Ecto neural progenitor cell (in vitro differentiated cells): ENCODE data around the gene KAT7.
"Not testable (repeated sequence)": the region's sequence is repeated elsewhere in the genome, so short reads cannot be mapped to it uniquely, and the experiment has no call there.

ENCODE experiments used
- DNase-seq: peaks from one replicate; pipeline ENCODE4 v3.0.0-alpha.2; 2018; ENCODE audit warnings: low spot score

Gene KAT7

DNA sequence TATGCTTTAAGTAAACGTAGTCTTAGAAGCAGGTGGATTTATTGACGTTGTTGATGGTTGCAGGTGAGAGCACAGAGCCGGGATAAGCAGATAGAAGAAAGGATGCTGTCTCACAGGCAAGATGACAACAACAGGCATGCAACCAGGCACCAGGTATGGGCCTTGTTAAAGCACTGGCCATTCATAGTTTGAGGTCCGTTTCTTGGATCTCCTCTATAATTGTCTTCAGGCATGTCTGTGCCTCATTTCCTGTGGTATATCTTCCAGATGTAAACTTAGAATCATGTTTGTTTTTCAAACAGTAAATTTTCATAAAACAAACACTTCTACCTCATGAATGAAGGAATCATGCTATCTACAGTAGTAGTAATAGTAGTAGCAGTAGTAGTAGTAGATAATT is 20.6 kb downstream of the KAT7 start:
- DNase-seq = no peak

DNA sequence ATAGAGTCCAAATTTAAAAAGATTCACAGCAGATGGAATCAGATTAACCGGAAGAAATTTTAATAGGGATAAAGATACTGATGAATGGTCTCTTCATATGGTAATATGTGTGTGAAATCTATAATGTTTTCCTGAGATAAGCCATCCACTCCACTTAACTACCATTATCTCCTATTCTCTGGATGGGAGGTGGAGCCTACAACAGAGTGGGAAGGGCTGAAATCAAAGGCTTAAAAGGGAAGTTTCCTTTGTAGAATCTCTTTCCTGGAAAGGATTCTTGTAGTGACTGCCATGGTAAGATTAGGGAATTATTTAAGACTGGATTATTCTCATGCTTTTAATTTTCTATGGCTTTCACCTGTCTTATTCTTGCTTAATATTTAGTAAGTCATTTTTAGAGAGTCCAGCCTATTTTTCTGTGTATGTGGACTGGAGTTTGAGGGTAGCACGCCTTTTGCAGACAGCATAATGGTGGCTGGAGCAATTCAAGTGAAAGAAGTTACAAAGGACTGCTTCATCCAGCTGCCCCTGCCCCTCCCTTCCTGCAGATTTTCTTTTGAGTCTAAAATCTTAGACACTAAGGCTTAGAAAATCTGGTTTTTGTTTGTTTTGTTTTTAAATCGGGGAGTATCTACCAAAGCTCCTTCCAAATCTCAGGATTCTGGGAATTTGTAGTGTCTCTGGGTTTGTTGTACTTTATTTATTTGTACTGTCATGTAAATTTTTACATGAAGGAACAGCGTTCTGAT is 26.5 kb downstream of the KAT7 start:
- DNase-seq = peak; percentile 54

DNA sequence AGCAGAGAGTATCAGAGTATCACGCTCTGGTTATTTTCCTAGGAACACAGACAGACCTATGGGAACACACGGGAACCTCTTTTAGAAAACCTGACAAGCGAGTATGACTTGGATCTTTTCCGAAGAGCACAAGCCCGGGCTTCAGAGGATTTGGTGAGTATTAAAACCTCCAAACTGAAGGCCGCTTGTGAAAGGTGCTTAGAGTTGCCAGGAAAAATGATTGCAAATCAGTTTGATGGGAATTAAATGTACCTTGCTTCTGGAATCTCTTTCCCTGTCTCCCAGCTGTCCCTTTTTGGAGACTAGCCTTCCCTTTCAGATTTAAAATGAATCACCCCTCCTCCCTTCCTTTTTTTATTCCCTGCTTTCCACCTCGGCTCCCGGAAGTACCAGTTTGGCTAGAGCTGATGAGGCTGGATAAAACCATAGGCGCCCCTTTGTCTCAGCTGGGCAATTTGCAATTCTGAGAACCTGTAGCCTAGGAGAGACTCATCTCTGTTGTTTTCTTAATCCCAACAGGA is 27.3 kb downstream of the KAT7 start:
- DNase-seq = peak; percentile 61

DNA sequence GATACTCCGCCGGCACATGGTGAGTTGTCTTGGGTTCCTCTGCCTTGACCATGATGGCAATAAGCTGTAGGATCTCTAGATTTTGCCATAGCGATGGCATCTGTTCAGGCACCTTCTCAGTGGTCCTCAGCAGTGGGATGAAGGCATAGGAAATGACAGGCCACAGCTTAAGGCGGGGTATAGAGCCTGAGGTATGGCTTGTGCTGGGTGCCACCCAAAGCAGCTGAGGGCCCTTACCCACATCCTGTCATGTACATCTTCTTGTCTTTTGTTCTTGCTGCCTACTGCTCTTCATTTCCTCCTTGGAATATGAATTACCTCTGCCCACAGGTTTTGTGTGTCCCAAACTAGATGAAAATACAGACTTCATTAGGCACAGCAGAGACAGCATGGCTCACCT is 29.5 kb downstream of the KAT7 start:
- no peak for DNase-seq

DNA sequence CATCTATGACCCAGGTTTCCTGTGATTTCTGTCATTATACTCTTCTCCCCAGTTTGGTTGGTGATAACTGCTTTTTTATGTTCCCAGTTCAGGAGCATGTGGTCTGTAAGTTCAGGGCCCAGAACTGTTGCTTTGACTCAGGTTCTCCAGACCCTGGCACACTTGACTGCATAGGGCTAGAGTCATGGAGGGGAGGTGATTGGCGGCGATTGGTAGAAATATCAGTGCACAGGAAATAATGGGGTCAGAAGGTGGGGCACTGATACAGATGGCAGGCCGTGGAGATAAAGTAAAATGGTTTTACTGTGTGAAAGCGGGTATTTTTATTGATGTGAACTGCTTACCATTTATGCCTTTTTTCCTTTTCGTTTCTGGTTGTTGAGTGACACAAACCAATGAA is 30.7 kb downstream of the KAT7 start:
- DNase-seq = no peak

DNA sequence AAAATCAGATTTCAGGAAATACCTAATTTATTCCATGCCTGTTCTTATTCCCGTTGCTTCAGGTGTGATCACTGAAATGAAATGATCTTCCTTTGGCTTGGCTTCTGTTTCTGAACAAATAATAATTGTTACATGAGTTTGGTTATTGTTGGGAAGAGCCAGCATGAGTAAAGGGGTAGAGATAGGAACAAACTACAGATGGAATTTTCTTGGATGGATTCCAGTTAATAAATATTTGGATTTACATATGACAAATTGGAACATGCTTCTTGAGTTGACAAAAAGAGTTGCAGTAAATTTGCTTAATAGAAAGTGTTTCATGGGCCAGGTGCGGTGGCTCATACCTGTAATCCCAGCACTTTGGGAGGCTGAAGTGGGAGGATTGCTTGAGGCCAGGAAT is 31.2 kb downstream of the KAT7 start:
- DNase-seq = no peak

DNA sequence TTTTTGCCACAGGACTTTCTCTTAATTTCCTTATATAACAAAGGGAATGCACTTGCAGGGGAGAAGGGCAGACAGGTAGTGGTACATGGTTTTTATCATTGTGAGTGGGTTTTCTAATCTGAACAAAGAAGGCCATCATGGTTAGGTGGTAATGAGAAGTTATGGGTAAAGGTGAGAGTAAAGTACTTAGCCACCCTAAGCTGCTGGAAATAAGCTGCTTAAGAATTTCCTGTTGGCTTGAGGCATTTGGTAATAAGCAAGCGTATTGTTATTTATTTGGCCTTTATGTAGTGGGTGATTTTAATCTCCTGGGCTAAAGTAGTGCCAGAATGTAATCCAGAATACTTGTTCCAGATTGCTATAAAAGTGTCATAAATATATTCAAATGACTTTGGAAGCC is 32.3 kb downstream of the KAT7 start:
- no peak for DNase-seq

DNA sequence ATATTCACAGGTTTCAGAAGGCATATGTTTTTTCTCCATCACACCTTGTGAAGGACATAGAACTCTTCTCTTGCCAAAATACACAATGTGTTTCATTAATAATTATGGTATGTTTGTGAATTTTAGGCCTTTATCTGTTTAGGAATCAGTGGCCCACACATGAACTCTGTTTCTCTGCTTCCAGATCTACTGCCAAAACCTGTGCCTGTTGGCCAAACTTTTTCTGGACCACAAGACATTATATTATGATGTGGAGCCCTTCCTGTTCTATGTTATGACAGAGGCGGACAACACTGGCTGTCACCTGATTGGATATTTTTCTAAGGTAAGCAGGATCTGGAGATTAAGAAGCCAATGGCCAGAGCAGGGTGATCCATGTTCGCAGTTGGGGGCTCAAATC is 33.0 kb downstream of the KAT7 start:
- no peak for DNase-seq

DNA sequence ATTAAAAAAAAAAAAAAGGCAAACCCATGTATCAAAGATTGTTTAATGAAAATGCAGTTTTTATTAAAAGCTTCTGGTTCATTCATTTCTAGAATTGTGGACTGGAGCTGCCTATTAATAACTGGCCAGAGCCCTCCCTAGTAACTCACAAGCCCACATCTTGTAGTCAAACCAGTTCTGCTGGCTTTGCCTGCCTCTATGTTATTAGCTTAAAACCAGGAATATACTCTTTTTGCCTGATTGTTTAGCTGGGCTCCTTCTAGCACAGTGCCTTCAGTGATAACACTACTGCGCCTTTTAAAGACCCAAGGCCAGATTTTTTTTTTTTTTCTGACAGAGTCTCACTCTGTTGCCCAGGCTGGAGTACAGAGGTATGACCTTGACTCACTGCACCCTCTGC is 33.4 kb downstream of the KAT7 start:
- no peak for DNase-seq

DNA sequence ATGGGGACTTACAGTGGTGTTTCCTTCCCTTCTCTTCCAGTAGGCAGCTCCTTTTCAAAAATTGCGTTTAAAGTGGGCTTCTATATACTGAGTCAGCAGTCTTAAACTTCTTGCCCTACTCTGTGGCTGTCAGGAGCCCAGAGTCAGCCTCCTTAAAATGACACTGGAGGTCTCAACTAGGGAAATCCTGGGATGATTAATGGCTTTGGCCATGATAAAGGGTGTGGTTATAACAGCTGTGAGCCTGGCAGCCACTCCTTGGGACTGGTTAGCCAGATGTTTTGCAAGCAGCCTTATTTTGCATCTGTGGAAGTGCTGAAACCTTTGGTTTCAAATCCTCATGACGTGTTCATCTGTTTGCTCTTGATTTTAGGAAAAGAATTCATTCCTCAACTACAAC is 34.3 kb downstream of the KAT7 start:
- DNase-seq = no peak

DNA sequence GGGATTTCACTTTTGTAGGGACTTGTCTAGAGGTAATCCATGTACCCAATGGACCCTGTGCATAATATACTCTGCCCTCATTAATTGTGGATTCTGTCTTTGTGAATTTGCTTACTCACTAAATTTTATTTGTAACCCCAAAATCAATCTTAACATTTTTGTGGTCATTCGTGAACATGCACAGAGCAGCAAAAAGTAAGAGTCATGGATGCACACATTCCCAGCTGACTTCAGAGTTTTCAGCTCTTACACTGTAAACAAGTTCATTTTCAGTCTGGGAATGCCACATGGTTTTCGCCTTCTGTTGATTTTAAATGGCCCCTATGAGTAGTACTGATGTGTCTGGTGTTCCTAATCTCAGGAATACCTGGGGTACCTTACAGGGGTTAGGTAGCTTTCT is 35.1 kb downstream of the KAT7 start:
- no peak for DNase-seq

DNA sequence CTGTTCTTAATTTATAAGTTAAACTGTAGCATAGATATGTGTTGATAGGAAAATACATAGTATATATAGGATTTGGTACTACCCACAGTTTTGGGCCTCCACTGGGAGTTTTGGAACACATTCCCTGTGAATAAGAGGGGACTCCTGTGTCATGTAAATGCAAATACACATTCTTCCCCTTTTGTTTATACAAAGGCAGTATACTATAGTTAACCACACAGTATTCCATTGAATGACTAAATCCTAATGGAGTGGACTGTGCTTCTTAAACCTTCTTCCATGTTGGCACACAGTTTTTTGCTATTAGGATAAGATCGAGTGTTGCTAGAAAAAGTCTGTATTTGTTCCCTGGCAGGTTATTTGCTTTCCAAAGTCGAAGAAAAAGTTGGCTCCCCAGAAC is 37.2 kb downstream of the KAT7 start:
- DNase-seq = no peak

DNA sequence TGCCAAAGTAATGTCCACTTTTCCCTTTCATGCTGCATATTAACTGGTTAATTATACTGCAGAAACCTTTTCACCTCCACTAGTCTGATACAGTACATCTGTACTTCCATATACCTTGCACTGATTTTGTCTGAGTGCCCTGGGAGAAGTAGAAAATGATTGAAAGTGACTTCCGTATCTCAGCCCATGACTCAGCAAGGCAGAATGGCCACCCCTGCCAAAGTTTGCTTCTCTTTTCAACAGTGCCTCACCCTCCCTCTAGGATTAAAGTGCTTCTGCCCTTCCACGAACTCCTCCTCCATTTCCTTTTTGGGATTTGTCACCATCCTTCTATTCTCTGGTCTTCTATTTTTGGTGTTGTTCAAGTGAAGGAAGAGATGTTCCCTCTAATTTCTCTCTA is 39.8 kb downstream of the KAT7 start:
- DNase-seq = not testable (repeated sequence)

DNA sequence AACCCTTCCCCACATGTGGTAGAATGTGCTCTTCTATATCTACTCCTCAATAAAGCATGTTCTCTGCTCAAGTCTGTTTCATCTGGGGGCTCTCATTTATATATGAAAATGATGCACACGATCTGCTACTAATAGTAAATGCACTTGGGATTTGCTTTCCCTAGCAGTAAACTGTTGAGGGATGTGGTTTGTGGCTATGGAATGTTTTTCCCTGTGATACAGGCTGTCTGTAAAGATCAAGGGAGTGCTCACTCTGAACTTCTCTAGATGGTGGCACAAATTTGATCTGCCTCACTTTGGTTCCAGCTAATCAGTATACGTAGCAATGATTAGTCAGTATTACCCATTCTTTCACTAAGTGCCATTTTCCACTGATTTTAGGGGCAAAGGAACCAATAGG is 40.5 kb downstream of the KAT7 start:
- no peak for DNase-seq

DNA sequence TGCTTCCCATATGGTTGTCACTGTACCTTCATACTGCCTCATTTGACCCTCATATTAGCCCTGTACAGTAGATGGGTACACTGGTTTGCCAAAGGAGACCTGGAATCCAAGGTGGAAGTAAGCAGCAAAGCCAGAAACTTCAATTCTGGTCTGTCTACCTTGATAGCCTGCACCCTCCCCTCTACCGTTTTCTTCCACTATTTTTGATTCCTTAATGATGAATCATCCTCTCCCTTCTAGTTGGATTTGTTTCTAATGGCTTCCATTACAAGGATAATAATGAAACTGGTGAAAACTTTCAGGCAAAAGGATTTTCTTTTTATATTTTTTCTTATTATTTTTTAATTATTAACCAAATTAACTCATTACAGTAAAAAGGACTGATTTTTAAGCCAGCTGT is 42.1 kb downstream of the KAT7 start:
- no peak for DNase-seq

DNA sequence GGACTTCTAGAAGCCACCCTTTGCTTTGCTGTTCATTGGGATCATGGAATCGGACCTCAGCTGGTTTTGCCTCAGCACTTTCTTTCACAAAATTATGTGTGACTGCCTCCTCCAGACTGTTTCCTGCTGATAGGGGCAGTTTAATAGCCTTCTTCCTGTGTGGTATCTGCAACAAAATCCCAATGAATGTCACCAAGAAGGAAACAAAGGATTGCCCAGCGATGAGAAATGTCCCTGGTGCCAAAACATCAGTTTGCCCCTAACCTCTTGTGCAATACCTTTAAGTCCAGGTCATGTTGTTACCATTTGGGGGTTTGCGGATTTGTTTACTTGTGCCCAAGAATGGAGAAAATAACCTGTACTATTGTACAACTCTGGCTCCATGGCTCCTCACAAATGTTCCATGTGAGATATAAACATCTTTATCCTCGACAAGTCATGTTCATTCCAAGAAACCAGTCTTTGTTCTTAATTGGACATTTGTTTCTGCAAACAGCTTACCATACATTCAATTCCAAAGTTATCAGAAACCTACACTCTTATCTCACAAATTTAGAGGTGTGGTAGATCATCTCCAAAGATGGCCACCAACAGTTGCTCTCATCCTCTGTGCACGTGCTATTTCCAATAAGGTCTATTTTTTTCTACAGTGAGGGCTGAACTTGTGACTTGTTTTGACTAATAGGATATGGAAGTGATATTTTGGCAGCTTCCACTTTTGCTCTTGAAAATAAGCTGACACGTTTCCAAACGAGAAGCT is 44.5 kb downstream of the KAT7 start:
- DNase-seq = no peak

DNA sequence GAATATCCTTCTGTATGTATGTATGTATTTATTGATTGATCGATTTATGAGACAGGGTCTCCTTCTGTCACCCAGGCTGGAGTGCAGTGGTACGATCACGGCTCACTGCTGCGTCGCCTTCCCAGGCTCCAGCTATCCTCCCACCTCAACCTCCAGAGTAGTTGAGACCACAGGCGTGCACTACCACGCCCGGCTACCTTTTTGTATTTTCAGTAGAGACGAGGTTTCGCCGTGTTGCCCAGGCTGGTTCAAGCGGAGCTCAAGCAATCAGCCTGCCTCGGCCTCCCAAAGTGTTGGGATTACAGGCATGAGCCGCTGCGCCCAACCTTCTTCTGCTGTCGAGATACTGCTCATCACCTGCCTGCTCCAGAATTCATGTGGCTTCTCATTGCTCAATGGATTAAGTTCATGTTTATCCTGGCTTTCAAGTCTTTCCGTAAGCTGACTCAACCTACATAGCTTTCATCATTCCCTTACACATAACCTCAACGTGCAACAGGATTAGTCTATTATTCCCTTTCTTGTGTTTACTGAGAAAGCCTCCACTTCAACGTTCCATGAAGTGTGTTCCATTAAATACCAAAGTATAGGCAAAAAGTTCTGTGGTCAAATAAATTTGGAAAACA is 45.8 kb downstream of the KAT7 start:
- no peak for DNase-seq

DNA sequence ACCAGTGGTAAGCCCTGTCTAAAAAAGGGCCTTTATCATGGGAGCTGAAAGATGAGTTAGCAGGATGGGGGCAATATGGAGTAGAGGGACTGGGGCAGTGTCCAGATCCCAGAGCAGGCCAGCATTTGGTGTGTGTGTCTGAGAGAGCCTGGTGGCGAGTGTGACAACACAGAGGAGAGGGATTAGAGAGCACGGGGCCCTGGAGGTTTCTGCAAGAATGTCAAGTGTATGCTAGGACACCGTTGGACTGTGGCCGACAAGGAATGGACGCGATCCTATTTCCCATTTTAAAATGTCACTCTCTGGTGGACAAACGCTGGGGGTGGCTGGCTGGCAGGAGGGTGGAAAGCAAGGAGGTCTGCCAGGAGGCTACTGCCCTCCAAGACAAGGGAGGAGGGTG is 47.0 kb downstream of the KAT7 start:
- no peak for DNase-seq

DNA sequence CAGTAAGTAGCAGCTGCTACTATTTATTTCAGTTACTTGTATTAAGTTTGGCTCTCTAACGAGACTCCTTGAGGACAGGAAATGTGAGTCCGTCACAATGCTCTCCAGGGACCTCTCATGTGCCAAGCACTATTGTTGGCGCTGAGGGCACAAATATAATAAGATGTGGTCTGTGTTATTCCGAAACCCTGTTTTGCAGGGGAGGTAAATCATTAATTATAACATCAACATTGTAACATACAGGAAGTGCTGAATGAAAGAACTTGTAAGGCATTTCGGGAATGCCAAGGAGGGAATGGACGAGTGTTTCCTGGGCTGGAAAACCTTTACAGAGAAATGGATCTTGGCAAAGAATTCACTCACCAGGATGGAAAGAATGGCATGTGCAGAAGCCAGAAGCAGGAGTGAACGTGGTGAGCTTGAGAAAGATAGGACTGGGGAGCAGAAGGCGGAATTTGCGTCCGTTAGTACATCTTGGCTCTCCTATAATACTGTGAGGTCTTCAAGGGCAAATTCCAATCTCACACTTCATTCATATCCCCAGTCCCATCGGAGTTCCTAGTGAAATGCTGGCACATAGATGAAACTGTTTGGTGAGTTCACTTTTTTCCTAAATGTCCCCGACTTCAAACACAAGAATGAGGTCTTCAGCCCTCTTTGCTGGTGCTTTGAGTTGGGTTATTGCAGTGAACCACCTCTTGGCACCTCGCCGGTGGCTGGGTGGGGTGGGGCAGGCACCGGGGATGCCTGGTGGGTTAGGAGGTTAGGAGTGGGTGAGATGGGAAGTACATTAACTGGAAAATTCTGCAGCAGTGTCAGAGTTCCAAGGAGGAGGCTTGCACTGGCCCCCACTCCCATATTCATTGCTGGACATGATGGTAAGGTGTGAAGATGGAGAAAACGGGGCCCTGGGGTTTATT is 47.9 kb downstream of the KAT7 start:
- no peak for DNase-seq

DNA sequence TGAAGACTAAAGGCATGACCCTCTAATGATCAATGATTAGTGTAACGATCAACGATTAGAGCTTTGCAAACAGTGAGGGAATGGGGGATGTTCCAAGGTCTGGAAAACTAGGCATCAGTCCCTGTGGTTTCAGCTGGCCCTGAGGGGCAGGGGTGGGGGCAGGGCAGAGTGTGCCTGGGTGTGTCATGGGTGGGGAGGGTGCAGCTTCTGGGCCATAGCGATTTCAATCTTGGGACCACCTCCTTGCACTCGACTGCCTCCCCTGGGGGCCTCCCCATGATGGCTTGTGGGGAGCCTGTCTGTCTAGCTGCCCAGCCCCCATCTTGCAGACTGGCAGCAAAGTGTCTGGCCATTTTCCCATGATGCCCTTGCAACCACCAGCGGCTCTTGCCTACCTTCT is 51.0 kb downstream of the KAT7 start:
- no peak for DNase-seq

DNA sequence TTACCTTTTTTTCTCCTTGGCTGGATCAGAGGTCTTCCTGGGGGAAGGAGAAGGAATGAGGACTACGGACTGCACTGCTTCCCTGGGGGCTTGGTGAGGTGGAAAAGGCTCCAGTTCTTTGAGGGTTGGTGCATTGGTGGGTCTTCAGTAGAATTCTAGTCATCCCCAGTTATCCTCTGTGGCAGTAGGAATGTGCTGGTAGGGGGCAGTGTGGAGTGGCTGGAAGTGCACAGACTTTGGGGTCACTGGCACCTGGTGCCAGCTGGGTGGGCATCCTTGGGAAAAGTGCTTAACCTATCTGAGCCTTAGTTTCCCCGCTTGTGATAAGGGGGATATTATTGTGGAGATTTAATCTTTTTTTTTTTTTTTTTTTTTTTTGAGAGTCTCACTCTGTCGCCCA is 53.1 kb downstream of the KAT7 start:
- DNase-seq = no peak

DNA sequence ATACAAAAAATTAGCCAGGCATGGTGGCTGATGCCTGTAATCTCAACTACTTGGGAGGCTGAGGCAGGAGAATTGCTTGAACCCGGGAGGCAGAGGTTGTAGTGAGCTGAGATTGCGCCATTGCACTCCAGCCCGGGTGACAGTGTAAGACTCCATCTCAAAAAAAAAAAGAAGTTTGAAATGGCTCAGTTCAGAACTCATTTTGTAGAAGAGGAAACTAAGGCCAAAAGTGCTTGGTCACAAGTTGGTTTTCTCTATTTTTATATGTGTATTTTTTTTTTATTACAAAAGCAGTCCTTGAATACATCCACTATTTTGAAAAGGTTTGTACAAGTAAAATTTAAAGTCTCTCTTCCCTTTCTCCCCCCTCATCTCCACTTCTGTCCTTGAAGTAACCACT is 53.9 kb downstream of the KAT7 start:
- DNase-seq = no peak
